DOHH2 (cell line): Measurements from ENCODE around the gene TEX51.

Experiments used
- H3F3A ChIP-seq: fragments of 200-600 bp; sonication (generic), shearing (Covaris generic); 2 replicates; pipeline ENCODE4 v1.6.0; 2016; ENCODE audit warnings: antibody characterized with exemption, mild to moderate bottlenecking; ENCODE audit not compliant: control insufficient read depth, insufficient read depth
- H3K27ac ChIP-seq: fragments of 200-600 bp; sonication (generic); 2 replicates; pipeline ENCODE4 v1.5.1; 2014; ENCODE audit warnings: low read depth, mild to moderate bottlenecking, low read length, moderate library complexity
- H3K27me3 ChIP-seq: fragments of 200-600 bp; sonication (generic); 2 replicates; pipeline ENCODE4 v1.6.1; 2014; ENCODE audit warnings: mild to moderate bottlenecking, low read length, mixed read lengths; ENCODE audit not compliant: control insufficient read depth
- H3K36me3 ChIP-seq: fragments of 200-600 bp; sonication (generic); 2 replicates; pipeline ENCODE4 v1.6.1; 2014; ENCODE audit warnings: mild to moderate bottlenecking, low read length, moderate library complexity, mixed read lengths; ENCODE audit not compliant: control insufficient read depth
- H3K4me1 ChIP-seq: fragments of 200-600 bp; sonication (generic); 2 replicates; pipeline ENCODE4 v1.6.1; 2014; ENCODE audit warnings: mild to moderate bottlenecking, low read length, mixed read lengths; ENCODE audit not compliant: control insufficient read depth
- H3K4me2 ChIP-seq: fragments of 200-600 bp; sonication (generic); 2 replicates; pipeline ENCODE4 v1.6.0; 2014; ENCODE audit warnings: mild to moderate bottlenecking, low read length, moderate library complexity
- H3K4me3 ChIP-seq: fragments of 200-600 bp; sonication (generic); 2 replicates; pipeline ENCODE4 v1.5.1; 2014; ENCODE audit warnings: mild to moderate bottlenecking, low read length, mixed read lengths
- H3K79me2 ChIP-seq: fragments of 200-600 bp; sonication (generic); 2 replicates; pipeline ENCODE4 v1.6.1; 2014; ENCODE audit warnings: mild to moderate bottlenecking, low read length, mixed read lengths; ENCODE audit not compliant: control insufficient read depth
- H3K9me2 ChIP-seq: fragments of 200-600 bp; sonication (generic); replicated peaks from 2 replicates; pipeline ENCODE4 v1.6.1; 2014; ENCODE audit warnings: mild to moderate bottlenecking, low read length, mixed read lengths; ENCODE audit not compliant: control insufficient read depth
- H3K9me3 ChIP-seq: fragments of 200-600 bp; sonication (generic); 2 replicates; pipeline ENCODE4 v1.6.1; 2014; ENCODE audit warnings: antibody characterized with exemption, low read length, mixed read lengths; ENCODE audit not compliant: control insufficient read depth, insufficient read depth
- H4K20me1 ChIP-seq: fragments of 200-600 bp; sonication (generic); 2 replicates; pipeline ENCODE4 v1.6.0; 2014; ENCODE audit warnings: low read depth, mild to moderate bottlenecking, antibody characterized with exemption, low read length, moderate library complexity; ENCODE audit not compliant: control insufficient read depth, insufficient read depth
- EZH2phosphoT487 ChIP-seq: fragments of 200-600 bp; sonication (generic); IDR thresholded peaks from 2 replicates; pipeline ENCODE4 v1.6.1; 2017; ENCODE audit warnings: borderline replicate concordance, mild to moderate bottlenecking, antibody characterized with exemption, low read length, moderate library complexity, mixed read lengths
- TF ChIP-seq, protein P1 (sequence below): fragments of 200-600 bp; sonication (generic); IDR thresholded peaks from one replicate; pipeline ENCODE4 v1.5.1; 2014; ENCODE audit warnings: antibody characterized with exemption, mild to moderate bottlenecking, low read depth, low read length; ENCODE audit not compliant: poor library complexity, severe bottlenecking

TEX51 gene

DNA sequence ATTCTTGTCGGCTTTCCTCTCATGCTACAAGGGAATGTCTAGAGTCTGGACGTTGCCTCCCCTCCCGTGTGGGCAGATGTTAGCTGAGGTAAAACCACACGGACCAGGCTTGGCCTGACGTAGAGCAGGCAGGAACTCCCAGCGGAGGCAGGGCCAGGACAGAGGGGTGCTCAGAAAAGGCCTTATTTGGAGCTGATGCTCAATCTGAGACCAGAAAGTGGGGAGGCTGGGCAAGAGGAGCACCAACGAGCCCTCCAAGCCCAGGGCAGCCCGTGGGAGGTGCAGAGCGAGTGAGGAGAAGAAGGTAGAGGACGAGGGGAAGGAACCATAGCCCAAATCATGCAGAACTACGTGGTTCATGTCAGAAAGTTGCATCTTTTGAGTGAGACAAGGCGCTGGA, 9.0 kb downstream of the TEX51 start:
- TF ChIP-seq, protein P1, sequence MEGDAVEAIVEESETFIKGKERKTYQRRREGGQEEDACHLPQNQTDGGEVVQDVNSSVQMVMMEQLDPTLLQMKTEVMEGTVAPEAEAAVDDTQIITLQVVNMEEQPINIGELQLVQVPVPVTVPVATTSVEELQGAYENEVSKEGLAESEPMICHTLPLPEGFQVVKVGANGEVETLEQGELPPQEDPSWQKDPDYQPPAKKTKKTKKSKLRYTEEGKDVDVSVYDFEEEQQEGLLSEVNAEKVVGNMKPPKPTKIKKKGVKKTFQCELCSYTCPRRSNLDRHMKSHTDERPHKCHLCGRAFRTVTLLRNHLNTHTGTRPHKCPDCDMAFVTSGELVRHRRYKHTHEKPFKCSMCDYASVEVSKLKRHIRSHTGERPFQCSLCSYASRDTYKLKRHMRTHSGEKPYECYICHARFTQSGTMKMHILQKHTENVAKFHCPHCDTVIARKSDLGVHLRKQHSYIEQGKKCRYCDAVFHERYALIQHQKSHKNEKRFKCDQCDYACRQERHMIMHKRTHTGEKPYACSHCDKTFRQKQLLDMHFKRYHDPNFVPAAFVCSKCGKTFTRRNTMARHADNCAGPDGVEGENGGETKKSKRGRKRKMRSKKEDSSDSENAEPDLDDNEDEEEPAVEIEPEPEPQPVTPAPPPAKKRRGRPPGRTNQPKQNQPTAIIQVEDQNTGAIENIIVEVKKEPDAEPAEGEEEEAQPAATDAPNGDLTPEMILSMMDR: no peak
- no peak for TF ChIP-seq EZH2phosphoT487
- no peaks in the 10 kb centered on the region for H3K79me2 ChIP-seq
- H3K4me2 ChIP-seq: no peak overlapping the region
- 0 out of 2 replicates have a peak, but pooled peaks cover 3% of the 10 kb centered on the region for H3K9me3 ChIP-seq
- peaks cover 97% of the 10 kb centered on the region for H3K4me1 ChIP-seq
- no peak overlapping the region for H3K27ac ChIP-seq
- H3K4me3 ChIP-seq: no peak overlapping the region
- no peaks in the 10 kb centered on the region for H4K20me1 ChIP-seq
- no peaks in the 10 kb centered on the region for H3K36me3 ChIP-seq
- H3K27me3 ChIP-seq: peaks cover 3% of the 10 kb centered on the region; the same call in 1 of the 2 replicates
- H3K9me2 ChIP-seq: no peaks in the 10 kb centered on the region
- peaks cover 3% of the 10 kb centered on the region; the same call in 1 of the 2 replicates for H3F3A ChIP-seq

DNA sequence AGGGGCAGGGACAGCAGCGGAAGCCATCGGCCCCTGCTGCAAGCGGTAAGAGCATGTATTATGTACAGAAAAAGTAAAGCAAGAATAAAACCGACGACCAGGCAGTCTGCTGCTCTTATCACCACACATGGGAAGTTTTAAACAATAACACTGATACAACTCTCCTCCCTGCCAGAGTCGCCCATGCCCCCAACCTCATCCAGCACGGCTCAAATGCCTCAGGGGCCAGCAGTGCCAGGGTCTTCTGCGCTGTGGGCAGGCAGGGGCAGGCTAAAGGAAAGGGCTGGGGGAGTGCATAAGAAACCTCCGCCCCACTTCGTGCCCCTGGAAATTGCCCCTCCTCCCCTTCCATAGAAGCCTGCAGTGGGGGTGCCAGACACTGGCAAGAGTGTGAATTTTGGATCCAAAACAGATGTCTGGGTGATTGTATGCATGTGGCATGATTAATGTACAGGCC, 10.1 kb downstream of the TEX51 start:
- Histone ChIP-seq H3K27me3 (peaks cover 3% of the 10 kb centered on the region; the same call in 1 of the 2 replicates), H3K79me2 (no peaks in the 10 kb centered on the region), H3K4me2 (no peak overlapping the region), H3K36me3 (no peaks in the 10 kb centered on the region), H3F3A (peaks cover 3% of the 10 kb centered on the region; the same call in 1 of the 2 replicates), H3K9me2 (no peaks in the 10 kb centered on the region), H3K9me3 (0 out of 2 replicates have a peak, but pooled peaks cover 9% of the 10 kb centered on the region), H4K20me1 (no peaks in the 10 kb centered on the region), H3K4me3 (no peak overlapping the region), H3K27ac (no peak overlapping the region), H3K4me1 (peaks cover 86% of the 10 kb centered on the region)
- TF ChIP-seq EZH2phosphoT487: no peak
- TF ChIP-seq, protein P1: no peak

DNA sequence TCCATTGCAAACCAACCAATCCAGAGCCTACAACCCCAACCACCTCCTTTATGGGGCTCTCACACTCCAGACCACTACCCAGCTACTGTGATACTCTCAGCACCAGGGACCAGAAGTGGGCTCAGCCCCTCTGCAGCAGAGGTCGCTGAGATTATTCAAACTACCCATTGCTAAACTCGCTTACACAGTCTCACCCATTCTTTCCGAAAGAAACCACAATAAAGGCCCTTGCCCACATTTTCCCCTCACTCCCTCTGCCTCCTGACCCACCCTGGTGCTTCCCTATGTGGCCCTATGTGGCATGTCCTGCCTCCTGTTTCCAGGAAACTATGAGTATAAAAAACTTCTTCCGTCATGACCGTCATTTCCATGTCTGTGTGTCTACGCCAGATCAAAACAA, 10.7 kb downstream of the TEX51 start:
- H3K4me1 ChIP-seq: peaks cover 80% of the 10 kb centered on the region
- H3K4me2 ChIP-seq: 0 out of 2 replicates have a peak overlapping the region, but pooled peaks have one; percentile 54

More for the DNA sequence above, 10.7 kb downstream of the TEX51 start:
- Histone ChIP-seq H3K9me2 (no peaks in the 10 kb centered on the region), H3K27ac (peak overlapping the region; percentile 76; the same call in 1 of the 2 replicates), H3K79me2 (no peaks in the 10 kb centered on the region), H3K4me3 (no peak overlapping the region), H3K9me3 (0 out of 2 replicates have a peak, but pooled peaks cover 6% of the 10 kb centered on the region), H3F3A (peaks cover 3% of the 10 kb centered on the region; the same call in 1 of the 2 replicates), H4K20me1 (no peaks in the 10 kb centered on the region), H3K36me3 (no peaks in the 10 kb centered on the region), H3K27me3 (peaks cover 3% of the 10 kb centered on the region; the same call in 1 of the 2 replicates)
- TF ChIP-seq, protein P1: no peak
- no peak for TF ChIP-seq EZH2phosphoT487
